ENCODE data around the gene XPNPEP2.

The XPNPEP2 gene

DNA sequence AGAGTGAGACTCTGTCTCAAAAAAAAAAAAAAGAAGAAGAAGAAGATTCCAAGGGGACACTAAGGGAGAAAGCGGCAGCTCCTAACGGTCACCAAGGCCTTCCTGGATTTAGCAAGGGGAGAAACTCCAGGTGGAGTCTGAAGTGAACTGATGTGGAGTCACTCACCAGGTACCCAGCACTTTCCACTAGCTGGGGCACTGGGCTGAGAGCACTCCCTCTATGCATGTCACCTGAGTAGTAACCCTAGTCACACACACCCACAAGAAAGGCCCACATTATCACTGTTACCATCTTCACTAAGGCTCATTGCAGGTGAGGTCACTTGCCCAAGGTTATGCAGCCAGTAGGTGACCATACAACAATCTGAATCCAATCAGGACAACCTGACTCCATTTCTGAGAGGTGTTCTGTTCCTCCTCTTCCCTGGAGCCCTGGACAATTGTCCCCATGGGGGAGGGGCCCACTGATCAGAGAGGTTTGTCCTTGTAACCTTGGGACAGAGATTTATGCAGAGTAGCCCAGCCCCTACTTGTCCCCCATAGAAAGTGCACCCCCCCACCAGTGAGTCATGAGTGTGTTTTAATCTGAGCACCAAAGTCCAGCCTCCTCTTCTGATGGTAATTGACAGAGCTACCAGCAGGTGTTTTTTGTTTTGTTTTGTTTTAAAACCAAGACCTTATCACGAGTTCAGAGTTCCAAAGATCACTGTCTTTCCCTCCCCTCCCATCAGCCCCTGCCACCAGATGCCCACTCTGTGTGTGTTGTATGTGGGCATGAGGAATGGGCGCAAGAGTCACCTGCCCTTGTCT lies 35.1 kb downstream of the XPNPEP2 start:
- TF ChIP-seq, protein P1, sequence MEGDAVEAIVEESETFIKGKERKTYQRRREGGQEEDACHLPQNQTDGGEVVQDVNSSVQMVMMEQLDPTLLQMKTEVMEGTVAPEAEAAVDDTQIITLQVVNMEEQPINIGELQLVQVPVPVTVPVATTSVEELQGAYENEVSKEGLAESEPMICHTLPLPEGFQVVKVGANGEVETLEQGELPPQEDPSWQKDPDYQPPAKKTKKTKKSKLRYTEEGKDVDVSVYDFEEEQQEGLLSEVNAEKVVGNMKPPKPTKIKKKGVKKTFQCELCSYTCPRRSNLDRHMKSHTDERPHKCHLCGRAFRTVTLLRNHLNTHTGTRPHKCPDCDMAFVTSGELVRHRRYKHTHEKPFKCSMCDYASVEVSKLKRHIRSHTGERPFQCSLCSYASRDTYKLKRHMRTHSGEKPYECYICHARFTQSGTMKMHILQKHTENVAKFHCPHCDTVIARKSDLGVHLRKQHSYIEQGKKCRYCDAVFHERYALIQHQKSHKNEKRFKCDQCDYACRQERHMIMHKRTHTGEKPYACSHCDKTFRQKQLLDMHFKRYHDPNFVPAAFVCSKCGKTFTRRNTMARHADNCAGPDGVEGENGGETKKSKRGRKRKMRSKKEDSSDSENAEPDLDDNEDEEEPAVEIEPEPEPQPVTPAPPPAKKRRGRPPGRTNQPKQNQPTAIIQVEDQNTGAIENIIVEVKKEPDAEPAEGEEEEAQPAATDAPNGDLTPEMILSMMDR (IDR thresholded peaks at IDR 0.05), result no peak

DNA sequence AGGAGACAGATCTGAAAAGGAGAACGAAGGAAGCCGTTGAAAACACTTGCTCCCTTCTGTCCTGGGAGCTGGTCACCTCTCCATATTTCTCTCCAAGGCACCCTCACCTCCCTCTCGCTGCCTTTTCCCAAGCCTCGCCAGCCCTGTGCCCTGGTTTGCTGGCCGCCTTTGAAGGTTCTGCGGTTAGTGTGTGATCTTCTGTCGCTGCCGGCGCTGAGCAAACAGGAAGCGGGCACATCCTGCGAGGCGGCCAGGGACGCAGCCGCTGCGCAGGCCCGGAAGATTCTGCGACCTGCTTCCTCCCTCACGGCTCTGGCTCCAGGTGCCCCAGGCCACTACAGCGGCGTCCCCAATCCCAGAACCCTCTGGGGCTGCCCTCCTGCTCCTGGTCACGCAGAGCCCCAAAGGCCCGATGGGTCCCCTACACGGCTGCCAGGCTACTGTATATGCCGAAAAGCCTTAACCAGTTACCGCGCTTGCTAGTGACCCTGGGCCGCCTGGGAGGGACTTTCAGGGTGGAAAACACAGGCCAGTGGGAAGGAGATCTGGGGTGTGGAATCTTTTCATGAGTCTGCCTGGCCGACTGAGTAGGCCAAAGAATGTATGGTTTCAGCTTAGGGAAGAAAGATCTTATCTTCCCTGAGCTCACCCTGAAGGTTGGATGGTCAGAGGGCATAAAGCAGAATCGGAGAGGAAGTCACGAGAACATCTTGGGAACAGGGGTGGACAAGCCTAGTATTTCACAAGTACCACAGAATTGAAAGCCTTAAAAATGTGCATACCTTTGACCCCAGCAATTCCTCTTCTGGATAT lies 38.6 kb downstream of the XPNPEP2 start:
- TF ChIP-seq, protein P1 (IDR thresholded peaks at IDR 0.05), result no peak

DNA sequence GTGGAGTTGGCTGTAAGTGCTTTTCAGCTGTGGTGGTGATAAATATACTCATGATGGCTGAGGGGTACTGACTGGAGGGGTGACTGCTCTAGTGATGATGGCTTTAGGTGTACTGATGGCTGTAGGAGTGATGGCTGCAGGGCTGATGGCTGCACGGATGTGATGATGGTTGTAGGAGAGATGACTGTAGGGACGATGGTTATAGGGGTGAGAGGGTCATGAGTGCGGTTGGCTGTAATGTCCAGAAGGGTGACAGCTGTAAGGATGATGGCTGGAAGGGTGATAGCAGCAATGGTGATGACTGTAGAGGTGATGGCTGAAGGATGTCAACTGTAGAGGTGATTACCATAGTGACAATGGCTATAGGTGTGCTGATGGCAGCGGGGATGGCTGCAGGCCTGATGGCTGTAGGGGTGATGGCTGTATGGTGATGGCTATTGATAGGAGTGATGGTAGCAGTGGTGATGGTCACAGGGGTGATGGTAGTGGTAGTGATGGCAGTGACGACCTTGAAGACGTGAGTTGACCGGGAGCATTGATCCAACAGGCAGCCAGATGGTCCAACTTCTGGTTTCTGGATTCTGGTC lies 40.4 kb downstream of the XPNPEP2 start:
- TF ChIP-seq, protein P1 (IDR thresholded peaks at IDR 0.05), result no peak

DNA sequence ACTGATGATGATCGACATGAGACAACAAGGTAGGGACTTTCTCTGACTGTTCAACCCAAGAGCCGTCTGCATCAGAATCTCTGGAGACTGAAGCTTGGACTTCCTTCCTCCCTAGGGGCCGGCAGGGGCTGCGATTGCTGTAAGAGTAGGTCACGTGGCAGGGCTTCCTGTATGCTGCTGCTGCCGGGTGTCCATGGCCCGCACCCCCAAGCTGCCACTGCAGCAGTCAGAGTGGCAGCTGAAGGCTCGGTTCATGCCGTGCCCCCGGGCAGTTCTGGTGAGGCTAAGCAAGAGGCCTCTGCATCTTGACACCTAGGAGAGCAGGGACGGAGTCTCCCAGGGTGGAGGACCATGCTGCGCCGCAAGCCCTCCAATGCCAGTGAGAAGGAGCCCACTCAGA lies 41.0 kb downstream of the XPNPEP2 start, which contains the start of gene SASH3:
Gene SASH3 (plus strand): TSS at position 203 of the 400 bp plus-strand sequence. CDS start 149 bp downstream, at position 352.
- TF ChIP-seq, protein P1 (IDR thresholded peaks at IDR 0.05), result no peak

DNA sequence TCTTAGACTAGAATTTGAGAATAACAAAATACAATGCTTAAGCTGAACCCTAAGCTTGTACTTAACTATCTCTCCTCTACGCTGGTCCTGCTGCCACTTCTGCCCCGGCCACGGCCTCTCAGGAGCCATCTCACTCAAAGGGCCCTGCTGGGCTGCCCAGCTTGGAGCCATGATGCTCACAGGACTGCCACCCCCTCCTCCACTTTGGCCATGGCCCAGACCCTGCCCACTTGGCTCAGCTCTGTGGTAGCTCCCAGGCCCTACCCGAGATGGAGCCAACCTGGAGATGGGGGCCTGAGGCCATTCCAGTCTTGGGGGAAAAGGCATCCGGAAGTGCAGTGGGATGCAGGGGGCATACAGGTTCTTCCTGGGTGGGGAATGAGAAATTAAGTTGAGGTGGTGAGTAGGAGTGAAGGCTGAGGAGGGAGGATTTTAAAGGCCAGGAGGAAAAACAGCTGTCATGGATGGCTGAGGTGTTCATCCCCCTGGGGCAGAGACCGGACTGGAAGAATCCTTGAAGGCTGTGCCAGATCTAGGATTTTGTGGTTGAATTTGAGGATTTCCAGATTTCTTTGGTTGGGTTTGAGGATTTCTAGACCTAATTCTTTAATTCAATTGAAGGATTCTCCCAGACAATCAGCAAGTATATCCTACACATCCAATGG lies 41.8 kb downstream of the XPNPEP2 start:
- TF ChIP-seq, protein P1 (IDR thresholded peaks at IDR 0.05), result no peak

DNA sequence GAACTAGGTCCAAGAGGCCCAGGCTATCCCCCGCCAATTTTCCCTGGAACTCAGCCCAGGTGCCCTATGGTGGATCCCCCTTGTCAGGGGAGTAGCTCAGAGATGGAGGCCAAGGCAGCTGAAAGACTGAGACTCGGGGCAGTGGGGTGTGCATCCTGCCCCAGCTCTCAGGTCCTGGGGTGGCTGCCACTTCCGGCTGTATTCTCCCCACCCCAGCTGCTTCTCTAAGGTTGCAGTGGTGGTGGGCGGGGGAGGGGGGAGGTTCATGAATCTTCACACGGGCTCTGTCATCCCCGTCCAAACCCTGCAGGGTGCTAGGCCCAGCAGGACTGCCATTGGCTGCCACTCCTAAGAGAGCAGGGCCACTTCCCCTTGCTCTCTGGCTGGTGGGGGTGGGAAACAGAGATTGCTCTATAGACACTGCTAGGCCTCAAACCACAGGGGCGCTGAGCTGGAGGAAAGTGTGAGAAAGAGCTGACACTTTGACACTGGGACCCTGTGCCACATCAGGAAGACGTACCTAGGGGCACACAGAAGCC lies 42.4 kb downstream of the XPNPEP2 start:
- TF ChIP-seq, protein P1 (IDR thresholded peaks at IDR 0.05), result no peak

All from LNCAP (cell line).